CD14-positive monocyte (primary cell): ENCODE results near the gene CADM2. TPM values are rescaled to one million over a fixed set of nuclear protein-coding genes. Genes with fewer than 3 reads are reported as not detected.

Source experiments
- DNase-seq, 3 donors: peaks; one replicate each; pipeline ENCODE4 v3.0.0-alpha.2; 2011 to 2022
- H2AFZ ChIP-seq: 2 replicates; pipeline ENCODE4 v1.6.0; 2012; ENCODE audit warnings: mild to moderate bottlenecking, low read depth, low read length, inconsistent platforms; ENCODE audit not compliant: insufficient read depth, poor library complexity, severe bottlenecking
- H3K27ac ChIP-seq, 2 donors: 1 replicate in 1 of 2; 2 replicates in 1 of 2; pipeline ENCODE4 v1.5.1; 2012 to 2013; ENCODE audit warnings: low read length in 2 of 2, control low read depth in 1 of 2, inconsistent platforms in 1 of 2, low read depth in 1 of 2, mild to moderate bottlenecking in 1 of 2
- H3K27me3 ChIP-seq, 2 donors: one replicate each; pipeline versions ENCODE4 v1.6.0 to v1.6.1; 2011 to 2013; ENCODE audit warnings: low read length in 2 of 2; ENCODE audit not compliant: control insufficient read depth in 2 of 2, insufficient read depth in 2 of 2
- H3K36me3 ChIP-seq, 2 donors: replicated peaks in 1 of 2; 1 replicate in 1 of 2; 2 replicates in 1 of 2; pipeline versions ENCODE4 v1.5.1 to v1.6.1; 2012 to 2013; ENCODE audit warnings: low read length in 2 of 2, control low read depth in 1 of 2, inconsistent platforms in 1 of 2, mild to moderate bottlenecking in 1 of 2; ENCODE audit not compliant: insufficient read depth in 2 of 2, control insufficient read depth in 1 of 2
- H3K4me1 ChIP-seq, 2 donors: 1 replicate in 1 of 2; 2 replicates in 1 of 2; pipeline versions ENCODE4 v1.5.1 to v1.6.1; 2012 to 2013; ENCODE audit warnings: low read length in 2 of 2, control low read depth in 1 of 2, inconsistent platforms in 1 of 2, mild to moderate bottlenecking in 1 of 2, moderate library complexity in 1 of 2; ENCODE audit not compliant: insufficient read depth in 2 of 2, control insufficient read depth in 1 of 2
- H3K4me2 ChIP-seq: replicated peaks from 2 replicates; pipeline ENCODE3; 2012; ENCODE audit warnings: low read length, moderate library complexity, mild to moderate bottlenecking; ENCODE audit not compliant: poor library complexity, severe bottlenecking; ENCODE audit errors: extremely low read depth
- H3K4me3 ChIP-seq, 3 experiments: fragments of 200-600 bp in 1 of 3; sonication (generic) in 1 of 3; replicated peaks in 1 of 3; 1 replicate in 2 of 3; 2 replicates in 1 of 3; pipeline ENCODE4 v1.5.1; 2011 to 2013; ENCODE audit warnings: low read length in 3 of 3, mild to moderate bottlenecking in 3 of 3, control low read depth in 2 of 3, low read depth in 2 of 3, inconsistent platforms in 1 of 3, moderate library complexity in 1 of 3
- H3K79me2 ChIP-seq: 2 replicates; pipeline ENCODE4 v1.6.0; 2012; ENCODE audit warnings: mild to moderate bottlenecking, control low read depth, inconsistent platforms, low read length, moderate library complexity; ENCODE audit not compliant: insufficient read depth
- H3K9ac ChIP-seq: 2 replicates; pipeline ENCODE4 v1.6.0; 2017; ENCODE audit warnings: low read length, mild to moderate bottlenecking; ENCODE audit not compliant: insufficient read depth, poor library complexity, severe bottlenecking
- H3K9me3 ChIP-seq, 2 donors: replicated peaks in 1 of 2; 1 replicate in 1 of 2; 2 replicates in 1 of 2; pipeline versions ENCODE4 v1.5.1 to v1.6.1; 2012 to 2013; ENCODE audit warnings: low read length in 2 of 2, control low read depth in 1 of 2; ENCODE audit not compliant: control insufficient read depth in 1 of 2, insufficient read depth in 1 of 2
- H4K20me1 ChIP-seq: 2 replicates; pipeline ENCODE4 v1.6.0; 2012; ENCODE audit warnings: mild to moderate bottlenecking, low read length, control low read depth, moderate library complexity; ENCODE audit not compliant: insufficient read depth
- H3K27ac Mint-ChIP-seq, 7 donors: one replicate each; pipeline ENCODE4 v1.8.0; 2020; ENCODE audit warnings: mild to moderate bottlenecking in 7 of 7, mixed read lengths in 7 of 7, moderate library complexity in 6 of 7, inconsistent platforms in 2 of 7
- H3K27me3 Mint-ChIP-seq, 3 donors: one replicate each; pipeline ENCODE4 v1.8.0; 2021 to 2022; ENCODE audit warnings: low read depth in 3 of 3, mild to moderate bottlenecking in 3 of 3, mixed read lengths in 3 of 3, moderate library complexity in 3 of 3, inconsistent platforms in 1 of 3
- H3K36me3 Mint-ChIP-seq, 2 donors: one replicate each; pipeline ENCODE4 v1.8.0; 2020; ENCODE audit warnings: mixed read lengths in 2 of 2, inconsistent platforms in 1 of 2, mild to moderate bottlenecking in 1 of 2
- H3K4me1 Mint-ChIP-seq: one replicate; pipeline ENCODE4 v1.8.0; 2020; ENCODE audit warnings: mild to moderate bottlenecking, mixed read lengths
- H3K4me3 Mint-ChIP-seq, 2 donors: one replicate each; pipeline ENCODE4 v1.8.0; 2020; ENCODE audit warnings: mild to moderate bottlenecking in 2 of 2, mixed read lengths in 2 of 2, moderate library complexity in 1 of 2
- H3K9me3 Mint-ChIP-seq, 7 donors: one replicate each; pipeline ENCODE4 v1.8.0; 2020 to 2022; ENCODE audit warnings: mixed read lengths in 7 of 7, mild to moderate bottlenecking in 6 of 7, moderate library complexity in 6 of 7, inconsistent platforms in 2 of 7
- WGBS: methylation state at CpG from one replicate; pipeline ENCODE4 v1.1.5; 2013; ENCODE audit warnings: missing lambda C conversion rate; ENCODE audit not compliant: insufficient coverage; 5-methylcytosine and 5-hydroxymethylcytosine counted together
- intact Hi-C, 2 donors: fragments of 100-400 bp; cut with micrococcal nuclease; formaldehyde crosslinking; loops; one replicate each; pipeline versions ENCODE4 v1.15.0 to v1.15.1; 2023
- polyA plus RNA-seq, 3 donors: library from polyadenylated mRNA; depleted of rRNA in 1 of 3; unstranded in 2 of 3; stranded (reverse) in 1 of 3; fragments of 300-500 nt in 2 of 3; fragments of >200 nt in 1 of 3; fragmentation: Illumina TruSeq in 2 of 3; gene quantifications; 1 replicate in 2 of 3; 2 replicates in 1 of 3; pipeline ENCODE4 v1.2.3, GENCODE V29; 2012 to 2021
- TF ChIP-seq, protein P1 (sequence below): fragments of 200-600 bp; IDR thresholded peaks from one replicate; pipeline ENCODE4 v1.8.0; 2022; ENCODE audit warnings: antibody characterized with exemption, mild to moderate bottlenecking

The CADM2 gene
- polyA plus RNA-seq, 3 donors: not detected

DNA sequence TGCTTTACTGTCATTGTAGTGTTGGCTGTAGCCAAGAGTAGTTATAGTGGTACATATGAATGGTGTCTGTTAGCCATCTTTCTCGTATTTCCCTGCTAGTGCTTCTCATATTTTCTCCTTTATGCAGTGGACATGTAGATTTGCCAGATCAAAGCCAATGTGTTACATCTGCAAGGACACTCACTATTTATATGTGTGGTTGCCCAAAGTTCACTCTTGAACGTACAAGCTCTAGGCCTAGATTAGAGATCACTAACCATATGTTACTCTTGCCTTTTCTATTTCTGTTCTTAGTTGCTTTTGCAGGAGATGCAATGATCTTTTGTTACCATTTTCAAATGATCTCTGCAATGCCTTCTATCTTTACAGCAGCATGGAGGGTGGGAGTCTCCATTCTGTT is 78.4 kb downstream of the CADM2 start:
- Histone ChIP-seq H2AFZ (no peak overlapping the region), H3K4me3 (no peak overlapping the region), H3K27me3 (no peaks in the 10 kb centered on the region), H3K79me2 (no peaks in the 10 kb centered on the region), H3K9ac (no peak overlapping the region), H3K4me1 (no peaks in the 10 kb centered on the region), H3K27ac (no peak overlapping the region), H4K20me1 (no peaks in the 10 kb centered on the region), H3K36me3 (no peaks in the 10 kb centered on the region), H3K9me3 (peaks cover 0 to 4% of the 10 kb centered on the region in 2 donors), H3K4me2 (no peak overlapping the region)
- no peak overlapping the region for H3K4me3 Mint-ChIP-seq
- H3K27me3 Mint-ChIP-seq: no peaks in the 10 kb centered on the region
- no peak for DNase-seq
- no peaks in the 10 kb centered on the region for H3K9me3 Mint-ChIP-seq
- no CpG with 5 or more reads among the region's 2 CpGs for WGBS
- TF ChIP-seq, protein P1, sequence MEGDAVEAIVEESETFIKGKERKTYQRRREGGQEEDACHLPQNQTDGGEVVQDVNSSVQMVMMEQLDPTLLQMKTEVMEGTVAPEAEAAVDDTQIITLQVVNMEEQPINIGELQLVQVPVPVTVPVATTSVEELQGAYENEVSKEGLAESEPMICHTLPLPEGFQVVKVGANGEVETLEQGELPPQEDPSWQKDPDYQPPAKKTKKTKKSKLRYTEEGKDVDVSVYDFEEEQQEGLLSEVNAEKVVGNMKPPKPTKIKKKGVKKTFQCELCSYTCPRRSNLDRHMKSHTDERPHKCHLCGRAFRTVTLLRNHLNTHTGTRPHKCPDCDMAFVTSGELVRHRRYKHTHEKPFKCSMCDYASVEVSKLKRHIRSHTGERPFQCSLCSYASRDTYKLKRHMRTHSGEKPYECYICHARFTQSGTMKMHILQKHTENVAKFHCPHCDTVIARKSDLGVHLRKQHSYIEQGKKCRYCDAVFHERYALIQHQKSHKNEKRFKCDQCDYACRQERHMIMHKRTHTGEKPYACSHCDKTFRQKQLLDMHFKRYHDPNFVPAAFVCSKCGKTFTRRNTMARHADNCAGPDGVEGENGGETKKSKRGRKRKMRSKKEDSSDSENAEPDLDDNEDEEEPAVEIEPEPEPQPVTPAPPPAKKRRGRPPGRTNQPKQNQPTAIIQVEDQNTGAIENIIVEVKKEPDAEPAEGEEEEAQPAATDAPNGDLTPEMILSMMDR: no peak
- intact Hi-C loops: no loop called here
- no peaks in the 10 kb centered on the region for H3K4me1 Mint-ChIP-seq
- H3K27ac Mint-ChIP-seq: no peak overlapping the region
- H3K36me3 Mint-ChIP-seq: no peaks in the 10 kb centered on the region

GRCh38 chr3:85041001-85041400 is 82.2 kb downstream of the CADM2 start:
- H3K4me1 ChIP-seq: no peaks in the 10 kb centered on the region
- H3K36me3 Mint-ChIP-seq: no peaks in the 10 kb centered on the region
- intact Hi-C loops: no loop called here

More at GRCh38 chr3:85041001-85041400, 82.2 kb downstream of the CADM2 start:
- no peaks in the 10 kb centered on the region for H3K79me2 ChIP-seq
- Mint-ChIP-seq H3K27ac (no peak overlapping the region), H3K4me3 (no peak overlapping the region), H3K4me1 (no peaks in the 10 kb centered on the region), H3K9me3 (no peaks in the 10 kb centered on the region), H3K27me3 (no peaks in the 10 kb centered on the region)
- TF ChIP-seq, protein P1: no peak
- no CpG with 5 or more reads among the region's 4 CpGs for WGBS
- no peak overlapping the region for H3K4me3 ChIP-seq
- H3K36me3 ChIP-seq: no peaks in the 10 kb centered on the region
- no peak overlapping the region for H2AFZ ChIP-seq
- no peaks in the 10 kb centered on the region for H4K20me1 ChIP-seq
- no peak overlapping the region for H3K27ac ChIP-seq
- no peak overlapping the region for H3K4me2 ChIP-seq
- no peaks in the 10 kb centered on the region for H3K27me3 ChIP-seq
- H3K9me3 ChIP-seq: no peaks in the 10 kb centered on the region
- H3K9ac ChIP-seq: no peak overlapping the region
- DNase-seq: no peak
